Thyroid gland (tissue), 4 donors: ENCODE measurements around the gene LAMA4. TPM values are rescaled to one million over a fixed set of nuclear protein-coding genes. Genes with fewer than 3 reads are reported as not detected.

Experiments used
- DNase-seq, 2 donors: peaks; one replicate each; pipeline ENCODE4 v3.0.0-alpha.2; 2019
- H3K27ac ChIP-seq, 3 donors: fragments of 200-600 bp; sonication (generic); 1 replicate in 2 of 3; 2 replicates in 1 of 3; pipeline ENCODE4 v1.5.1; 2016 to 2019; ENCODE audit warnings: mild to moderate bottlenecking in 1 of 3, moderate library complexity in 1 of 3
- H3K27me3 ChIP-seq: fragments of 200-600 bp; sonication (generic); one replicate; pipeline ENCODE4 v1.5.1; 2019
- H3K36me3 ChIP-seq, 2 donors: fragments of 200-600 bp; sonication (generic); one replicate each; pipeline ENCODE4 v1.5.1; 2016 to 2019
- H3K4me1 ChIP-seq, 2 donors: fragments of 200-600 bp; sonication (generic); one replicate each; pipeline ENCODE4 v1.5.1; 2017 to 2019
- H3K4me3 ChIP-seq, 3 donors: fragments of 200-600 bp; sonication (generic); replicated peaks in 1 of 3; 1 replicate in 2 of 3; 2 replicates in 1 of 3; pipeline ENCODE4 v1.5.1; 2016; ENCODE audit warnings: mild to moderate bottlenecking in 1 of 3
- H3K9me3 ChIP-seq: fragments of 200-600 bp; sonication (generic); one replicate; pipeline ENCODE4 v1.5.1; 2017
- POLR2A ChIP-seq, 2 donors: fragments of 450-650 bp; IDR thresholded peaks; one replicate each; pipeline ENCODE4 v1.6.1; 2017; ENCODE audit warnings: antibody characterized with exemption in 2 of 2, mild to moderate bottlenecking in 2 of 2, moderate library complexity in 1 of 2
- WGBS, 2 donors: methylation state at CpG; one replicate each; pipeline ENCODE4 v1.1.5; 2017; 5-methylcytosine and 5-hydroxymethylcytosine counted together
- intact Hi-C: fragments of 100-400 bp; cut with DNase I; formaldehyde crosslinking; loops from one replicate; pipeline ENCODE4 v1.15.1; 2023
- total RNA-seq, 4 donors: library from RNA; depleted of rRNA; stranded (reverse); fragments of >200 nt; gene quantifications; one replicate each; pipeline ENCODE4 v1.2.3, GENCODE V29; 2016
- TF ChIP-seq, protein P1 (sequence below), 6 experiments: fragments of 200-600 bp in 3 of 6; fragments of 450-650 bp in 3 of 6; sonication (generic) in 3 of 6; IDR thresholded peaks; one replicate each; pipeline ENCODE4 v1.5.1; 2016 to 2019; ENCODE audit warnings: antibody characterized with exemption in 6 of 6, mild to moderate bottlenecking in 2 of 6, inconsistent platforms in 1 of 6, moderate library complexity in 1 of 6

LAMA4 gene
- total RNA-seq, 4 donors from 2014 or later = 29.9 to 40.0 (median 35.3) TPM

DNA sequence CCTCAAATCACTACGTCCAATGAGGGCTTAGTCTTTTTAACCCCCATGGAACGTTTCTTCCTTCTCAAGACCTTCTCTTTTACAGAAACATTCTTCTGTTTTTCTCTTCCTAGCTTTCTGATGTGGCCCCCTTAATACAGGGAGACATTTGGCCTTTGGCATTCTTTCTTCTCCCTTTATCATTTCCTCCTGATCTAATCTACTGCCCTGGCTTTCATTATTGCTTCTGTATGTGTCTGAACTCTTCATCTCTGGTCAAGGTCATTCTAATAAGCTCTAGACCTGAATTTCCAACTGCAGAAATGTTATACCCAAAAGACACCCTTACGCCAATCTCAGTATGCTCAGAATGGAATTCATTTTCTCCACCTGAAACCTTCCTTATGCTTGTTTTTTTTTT, 18.4 kb upstream of the LAMA4 start:
- Histone ChIP-seq H3K4me3 (no peak overlapping the region), H3K36me3 (no peaks in the 10 kb centered on the region), H3K27me3 (no peaks in the 10 kb centered on the region), H3K4me1 (no peaks in the 10 kb centered on the region), H3K27ac (no peak overlapping the region), H3K9me3 (no peaks in the 10 kb centered on the region)
- no peak for TF ChIP-seq POLR2A (IDR thresholded peaks at IDR 0.05)
- TF ChIP-seq, protein P1, sequence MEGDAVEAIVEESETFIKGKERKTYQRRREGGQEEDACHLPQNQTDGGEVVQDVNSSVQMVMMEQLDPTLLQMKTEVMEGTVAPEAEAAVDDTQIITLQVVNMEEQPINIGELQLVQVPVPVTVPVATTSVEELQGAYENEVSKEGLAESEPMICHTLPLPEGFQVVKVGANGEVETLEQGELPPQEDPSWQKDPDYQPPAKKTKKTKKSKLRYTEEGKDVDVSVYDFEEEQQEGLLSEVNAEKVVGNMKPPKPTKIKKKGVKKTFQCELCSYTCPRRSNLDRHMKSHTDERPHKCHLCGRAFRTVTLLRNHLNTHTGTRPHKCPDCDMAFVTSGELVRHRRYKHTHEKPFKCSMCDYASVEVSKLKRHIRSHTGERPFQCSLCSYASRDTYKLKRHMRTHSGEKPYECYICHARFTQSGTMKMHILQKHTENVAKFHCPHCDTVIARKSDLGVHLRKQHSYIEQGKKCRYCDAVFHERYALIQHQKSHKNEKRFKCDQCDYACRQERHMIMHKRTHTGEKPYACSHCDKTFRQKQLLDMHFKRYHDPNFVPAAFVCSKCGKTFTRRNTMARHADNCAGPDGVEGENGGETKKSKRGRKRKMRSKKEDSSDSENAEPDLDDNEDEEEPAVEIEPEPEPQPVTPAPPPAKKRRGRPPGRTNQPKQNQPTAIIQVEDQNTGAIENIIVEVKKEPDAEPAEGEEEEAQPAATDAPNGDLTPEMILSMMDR (IDR thresholded peaks at IDR 0.05) = no peak
- WGBS, 2 donors = 89% methylated on average over 3 of the region's 3 CpGs
- intact Hi-C loops = no loop called here
- DNase-seq = no peak

DNA sequence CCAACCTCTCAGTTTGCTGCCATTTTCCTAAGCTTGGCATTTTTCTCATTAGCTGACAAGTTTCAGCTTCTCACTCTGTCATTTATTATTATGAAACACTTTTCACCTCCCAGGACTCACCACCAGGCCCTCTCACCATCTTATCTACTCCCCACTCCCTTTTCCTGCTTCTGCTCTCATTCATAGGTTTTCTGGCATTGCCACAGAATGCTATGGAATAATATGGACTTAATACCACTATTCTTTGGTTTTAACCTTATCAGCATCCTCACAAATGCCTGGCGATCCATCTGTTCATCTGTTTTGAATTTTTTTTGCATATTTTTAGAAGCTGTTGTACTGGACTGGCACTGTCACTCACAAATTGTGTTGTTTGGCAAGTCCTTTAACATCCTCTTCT, 16.4 kb upstream of the LAMA4 start:
- DNase-seq = no peak
- WGBS, 2 donors = 93 to 100% methylated on average over 1 of the region's 1 CpG
- Histone ChIP-seq H3K4me1 (no peaks in the 10 kb centered on the region), H3K9me3 (no peaks in the 10 kb centered on the region), H3K27ac (no peak overlapping the region), H3K27me3 (no peaks in the 10 kb centered on the region), H3K36me3 (no peaks in the 10 kb centered on the region), H3K4me3 (no peak overlapping the region)
- no peak for TF ChIP-seq POLR2A (IDR thresholded peaks at IDR 0.05)
- intact Hi-C loops = no loop called here

DNA sequence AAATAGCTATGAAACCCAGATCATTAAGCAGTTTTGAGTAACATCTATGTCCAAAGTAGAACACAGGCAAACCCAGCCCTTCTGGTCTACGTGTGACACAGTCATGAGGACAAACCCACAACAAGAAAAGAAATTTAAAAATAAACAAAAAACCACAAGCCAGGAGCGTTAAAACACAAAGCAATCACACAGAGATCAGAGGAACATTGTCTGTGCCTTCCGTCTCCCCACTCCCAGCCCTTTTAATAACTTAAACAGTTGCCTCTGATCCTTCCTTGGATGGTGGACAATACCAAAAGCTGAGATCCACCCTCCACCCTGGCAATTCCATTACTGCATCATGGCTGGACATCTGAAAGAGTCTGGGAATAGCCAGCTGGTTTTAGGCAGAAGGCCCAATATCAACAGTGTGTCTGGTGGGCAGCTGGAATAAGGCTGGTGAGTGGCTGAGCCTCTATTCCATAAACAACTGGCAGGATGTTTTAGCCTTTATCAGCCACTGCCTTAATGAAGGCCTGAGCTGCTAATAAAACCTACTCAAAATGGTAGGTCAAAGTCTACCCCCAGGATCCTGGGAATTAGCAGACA, 15.7 kb upstream of the LAMA4 start:
- WGBS, 2 donors = 91 to 93% methylated on average over 3 of the region's 3 CpGs
- Histone ChIP-seq H3K4me1 (no peaks in the 10 kb centered on the region), H3K36me3 (no peaks in the 10 kb centered on the region), H3K27ac (no peak overlapping the region), H3K9me3 (no peaks in the 10 kb centered on the region), H3K4me3 (no peak overlapping the region), H3K27me3 (no peaks in the 10 kb centered on the region)
- intact Hi-C loops = no loop called here
- no peak for TF ChIP-seq POLR2A (IDR thresholded peaks at IDR 0.05)
- TF ChIP-seq, protein P1 (IDR thresholded peaks at IDR 0.05) = no peak
- DNase-seq = no peak

DNA sequence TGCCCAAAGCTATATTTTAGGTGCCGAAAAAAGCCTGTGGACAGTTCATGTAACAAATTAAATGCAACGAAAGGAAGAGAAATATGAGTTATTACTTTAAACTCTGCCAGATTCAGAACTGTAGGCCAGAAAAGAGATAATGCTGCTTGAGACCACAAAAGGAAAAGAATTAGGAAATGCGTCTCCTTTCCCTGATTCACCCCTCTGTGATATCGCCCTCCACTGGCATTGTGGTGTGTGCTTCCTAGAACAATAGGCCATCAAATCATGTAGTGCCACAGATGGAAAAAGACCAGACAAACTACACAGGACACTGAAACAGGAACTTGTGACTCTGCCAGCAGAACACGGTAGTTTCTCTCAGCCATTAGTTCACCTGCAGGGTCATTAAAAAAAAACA, 14.7 kb upstream of the LAMA4 start:
- Histone ChIP-seq H3K4me3 (no peak overlapping the region), H3K27me3 (no peaks in the 10 kb centered on the region), H3K27ac (peak overlapping the region in 1 of 3 donors; percentile 61), H3K9me3 (no peaks in the 10 kb centered on the region), H3K4me1 (no peaks in the 10 kb centered on the region), H3K36me3 (no peaks in the 10 kb centered on the region)
- WGBS, 2 donors = 68 to 78% methylated on average over 5 of the region's 5 CpGs
- no peak for TF ChIP-seq POLR2A (IDR thresholded peaks at IDR 0.05)
- TF ChIP-seq, protein P1 (IDR thresholded peaks at IDR 0.05) = peak in 2 of 6 experiments; percentile 5 to 13
- no peak for DNase-seq
- intact Hi-C loops = no loop called here

DNA sequence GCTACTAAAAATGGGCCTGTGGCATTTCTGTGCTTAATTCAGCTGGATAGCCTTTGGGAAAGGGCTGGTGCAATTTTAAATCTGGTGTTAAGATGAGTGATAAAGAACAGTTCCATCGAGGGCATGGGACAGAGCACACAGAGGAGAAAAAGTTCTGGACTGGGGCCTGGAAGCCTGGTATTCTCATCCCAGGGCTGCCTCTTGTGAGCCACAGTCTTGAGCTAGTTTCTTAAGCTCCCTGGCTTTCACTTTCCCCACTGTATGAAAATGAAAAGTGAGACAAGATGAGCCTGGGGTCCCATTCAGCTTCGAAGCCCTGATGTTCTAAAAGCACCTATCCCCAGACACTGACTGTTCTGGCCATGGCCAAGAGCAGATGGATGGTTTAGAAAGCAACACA, 14.3 kb upstream of the LAMA4 start:
- H3K36me3 ChIP-seq = no peaks in the 10 kb centered on the region
- peak overlapping the region in 1 of 3 donors; percentile 61 for H3K27ac ChIP-seq
- whole genome bisulfite sequencing, 2 donors = 84 to 87% methylated on average over 2 of the region's 2 CpGs
- intact Hi-C loops = no loop called here
- H3K9me3 ChIP-seq = no peaks in the 10 kb centered on the region
- no peak for DNase-seq
- H3K4me1 ChIP-seq = no peaks in the 10 kb centered on the region
- H3K27me3 ChIP-seq = no peaks in the 10 kb centered on the region
- no peak overlapping the region for H3K4me3 ChIP-seq
- TF ChIP-seq POLR2A (IDR thresholded peaks at IDR 0.05) = no peak
- TF ChIP-seq, protein P1 (IDR thresholded peaks at IDR 0.05) = no peak
